Measurements from ENCODE around the gene COPS7A. TPM values are rescaled to one million over a fixed set of nuclear protein-coding genes. Genes with fewer than 3 reads are reported as not detected.

Gene COPS7A
- 85.4 to 116 TPM (median 85.5 TPM) in 3 replicates for polyA plus RNA-seq
- polyA plus RNA-seq (2011; ENCODE audit: low read depth) = 17.5 TPM
- polyA plus RNA-seq (2011; cell fraction: cytosol; rRNA removed) = 109 and 111 TPM in 2 replicates
- polyA plus RNA-seq (2011; cell fraction: nucleus; rRNA removed) = 118 and 136 TPM in 2 replicates
- 53.8 and 57.8 TPM in 2 replicates for polyA plus RNA-seq (2012; ENCODE audit: low replicate concordance)
- polyA minus RNA-seq = 43.5 to 64.7 TPM (median 59.1 TPM) in 3 replicates
- 47.6 TPM for polyA minus RNA-seq (2011; cell fraction: cytosol; rRNA and poly(A)+ RNA removed)
- polyA minus RNA-seq (2011; cell fraction: nucleus; rRNA and poly(A)+ RNA removed) = 18.1 and 19.5 TPM in 2 replicates

GRCh38 chr12:6723607-6724408, at the start of gene COPS7A:
COPS7A (plus strand) TSS chr12:6724046; CDS start chr12:6724657, 611 bp downstream.
- FAIRE-seq (peak; percentile 76), DNase-seq (ENCODE audit: low read depth, low spot score) (peak; percentile 89)
- Histone ChIP-seq H3K27me3 (ENCODE audit: control insufficient read depth, extremely low read depth, insufficient read depth, low read length) (no peaks in the 10 kb centered on the region), H3K36me3 (ENCODE audit: control insufficient read depth in 2 of 2, extremely low read depth in 1 of 2, insufficient read depth in 2 of 2, low read length in 2 of 2) (peaks cover 7 to 10% of the 10 kb centered on the region in 2 experiments), H3K79me2 (ENCODE audit: control insufficient read depth, insufficient read depth, low read length) (peaks cover 6% of the 10 kb centered on the region), H3K9me1 (ENCODE audit: control insufficient read depth, extremely low read depth, insufficient read depth, low read length) (no peaks in the 10 kb centered on the region), H3K9ac (ENCODE audit: control insufficient read depth, extremely low read depth, insufficient read depth, low read length) (peak within 1 kb of the TSS; percentile 88), H4K20me1 (ENCODE audit: control insufficient read depth, extremely low read depth, insufficient read depth, low read length) (no peaks in the 10 kb centered on the region), H3K4me3 (ENCODE audit: control insufficient read depth in 2 of 3, extremely low read depth in 1 of 3, insufficient read depth in 2 of 3, low read depth in 1 of 3, low read length in 3 of 3) (peak within 1 kb of the TSS; percentile 67 to 96 (median 91)), H2AFZ (ENCODE audit: control insufficient read depth, low read length) (peak within 1 kb of the TSS; percentile 96), H3K27ac (ENCODE audit: control insufficient read depth, insufficient read depth, low read length) (peak within 1 kb of the TSS; percentile 84), H3K4me2 (ENCODE audit: control insufficient read depth, extremely low read depth, insufficient read depth, low read depth, low read length) (peak within 1 kb of the TSS; percentile 100), H3K4me1 (ENCODE audit: control insufficient read depth, extremely low read depth, insufficient read depth, low read length) (peaks cover 5% of the 10 kb centered on the region), H3K9me3 (ENCODE audit: control insufficient read depth, low read depth, low read length) (no peaks in the 10 kb centered on the region)
- dilution Hi-C loops (cut with MboI; ENCODE audit: extremely low pct_ligation_motif_present, low sequenced_read_pairs) = no loop called here
- TF ChIP-seq EZH2 (IDR thresholded peaks at IDR 0.05; ENCODE audit: low read length) (no peak), CTCF (optimal IDR thresholded peaks at IDR 0.05 in 1 of 3, IDR thresholded peaks at IDR 0.05 in 1 of 3, conservative IDR thresholded peaks at IDR 0.05 in 1 of 3; ENCODE audit: extremely low read depth in 1 of 3, insufficient read depth in 2 of 3, low read length in 3 of 3) (peak in 1 of 3 experiments; percentile 50)

- no peaks in the 10 kb centered on the region for H3K27me3 ChIP-seq (ENCODE audit: control insufficient read depth, extremely low read depth, insufficient read depth, low read length)
- no peak for FAIRE-seq
- no peak overlapping the region for H3K9ac ChIP-seq (ENCODE audit: control insufficient read depth, extremely low read depth, insufficient read depth, low read length)
- H3K4me3 ChIP-seq (ENCODE audit: control insufficient read depth in 2 of 3, extremely low read depth in 1 of 3, insufficient read depth in 2 of 3, low read depth in 1 of 3, low read length in 3 of 3) = no peak overlapping the region
- H2AFZ ChIP-seq (ENCODE audit: control insufficient read depth, low read length) = no peak overlapping the region
- no peak overlapping the region for H3K27ac ChIP-seq (ENCODE audit: control insufficient read depth, insufficient read depth, low read length)
- no peak overlapping the region for H3K4me2 ChIP-seq (ENCODE audit: control insufficient read depth, extremely low read depth, insufficient read depth, low read depth, low read length)
- H3K9me3 ChIP-seq (ENCODE audit: control insufficient read depth, low read depth, low read length) = no peaks in the 10 kb centered on the region
- H3K79me2 ChIP-seq (ENCODE audit: control insufficient read depth, insufficient read depth, low read length) = peaks cover 29% of the 10 kb centered on the region
- H4K20me1 ChIP-seq (ENCODE audit: control insufficient read depth, extremely low read depth, insufficient read depth, low read length) = no peaks in the 10 kb centered on the region
- no peaks in the 10 kb centered on the region for H3K4me1 ChIP-seq (ENCODE audit: control insufficient read depth, extremely low read depth, insufficient read depth, low read length)
- TF ChIP-seq CTCF (optimal IDR thresholded peaks at IDR 0.05 in 1 of 3, IDR thresholded peaks at IDR 0.05 in 1 of 3, conservative IDR thresholded peaks at IDR 0.05 in 1 of 3; ENCODE audit: extremely low read depth in 1 of 3, insufficient read depth in 2 of 3, low read length in 3 of 3) = no peak
- TF ChIP-seq EZH2 (IDR thresholded peaks at IDR 0.05; ENCODE audit: low read length) = no peak
- dilution Hi-C loops (cut with MboI; ENCODE audit: extremely low pct_ligation_motif_present, low sequenced_read_pairs) = no loop called here
- H3K36me3 ChIP-seq (ENCODE audit: control insufficient read depth in 2 of 2, extremely low read depth in 1 of 2, insufficient read depth in 2 of 2, low read length in 2 of 2) = peaks cover 34 to 40% of the 10 kb centered on the region in 2 experiments
- no peaks in the 10 kb centered on the region for H3K9me1 ChIP-seq (ENCODE audit: control insufficient read depth, extremely low read depth, insufficient read depth, low read length)
- no peak for DNase-seq (ENCODE audit: low read depth, low spot score)
Measured at GRCh38 chr12:6676962-6677361, 46.9 kb upstream of the COPS7A start.

Data from keratinocyte (primary cell).